Gastrocnemius medialis (tissue), 4 donors: ENCODE data around the gene LCN15. TPM values are rescaled to one million over a fixed set of nuclear protein-coding genes. Genes with fewer than 3 reads are reported as not detected.
"Not testable (repeated sequence)": the region's sequence is repeated elsewhere in the genome, so short reads cannot be mapped to it uniquely, and the experiment has no call there.

Experiments
- ATAC-seq, 2 donors: fragments of 150-250 bp; one replicate each; pipeline ENCODE4 v1.9.1; 2016
- DNase-seq, 2 donors: peaks; one replicate each; pipeline ENCODE4 v3.0.0-alpha.2; 2019
- H3K27ac ChIP-seq, 4 donors: fragments of 200-600 bp; sonication (generic); 1 replicate in 1 of 4; 2 replicates in 3 of 4; pipeline ENCODE4 v1.5.1; 2016 to 2018; ENCODE audit warnings: mild to moderate bottlenecking in 2 of 4, moderate library complexity in 1 of 4
- H3K27me3 ChIP-seq, 3 donors: fragments of 200-600 bp; sonication (generic) in 2 of 3; 1 replicate in 1 of 3; 2 replicates in 2 of 3; pipeline versions ENCODE4 v1.5.1 to v1.6.0; 2016 to 2019; ENCODE audit warnings: mild to moderate bottlenecking in 1 of 3, moderate library complexity in 1 of 3
- H3K36me3 ChIP-seq, 2 donors: fragments of 200-600 bp; sonication (generic) in 1 of 2; one replicate each; pipeline ENCODE4 v1.5.1; 2017 to 2018
- H3K4me1 ChIP-seq, 2 donors: fragments of 200-600 bp; sonication (generic) in 1 of 2; one replicate each; pipeline ENCODE4 v1.5.1; 2016 to 2017; ENCODE audit warnings: mild to moderate bottlenecking in 2 of 2
- H3K4me3 ChIP-seq, 4 donors: fragments of 200-600 bp; sonication (generic) in 3 of 4; 1 replicate in 1 of 4; 2 replicates in 3 of 4; pipeline ENCODE4 v1.5.1; 2016 to 2019; ENCODE audit warnings: mild to moderate bottlenecking in 2 of 4
- H3K9me3 ChIP-seq, 3 donors: fragments of 200-600 bp; sonication (generic) in 2 of 3; 1 replicate in 1 of 3; 2 replicates in 2 of 3; pipeline ENCODE4 v1.5.1; 2016 to 2019
- POLR2A ChIP-seq, 2 donors: fragments of 450-650 bp; IDR thresholded peaks; one replicate each; pipeline ENCODE4 v1.6.1; 2017; ENCODE audit warnings: antibody characterized with exemption in 2 of 2, mild to moderate bottlenecking in 2 of 2, moderate library complexity in 2 of 2
- in situ Hi-C, 4 donors: fragments of 200-750 bp; cut with MboI; loops; one replicate each; pipeline versions ENCODE4 v1.15.0 to v1.8.0; 2017; ENCODE audit warnings: low sequenced_read_pairs in 4 of 4
- intact Hi-C: fragments of 100-400 bp; cut with DNase I; formaldehyde crosslinking; loops from one replicate; pipeline ENCODE4 v1.15.1; 2023; ENCODE audit warnings: low total_unique reads
- total RNA-seq, 4 donors: library from RNA; depleted of rRNA; stranded (reverse); fragments of >200 nt; gene quantifications; one replicate each; pipeline versions ENCODE4 v1.1.0 to v1.2.3, GENCODE V29; 2016
- TF ChIP-seq, protein P1 (sequence below), 5 experiments: fragments of 450-650 bp in 3 of 5; fragments of 200-600 bp in 2 of 5; sonication (generic) in 2 of 5; IDR thresholded peaks in 4 of 5; conservative IDR thresholded peaks in 1 of 5; 1 replicate in 4 of 5; 2 replicates in 1 of 5; pipeline ENCODE4 v1.5.1; 2016 to 2019; ENCODE audit warnings: antibody characterized with exemption in 5 of 5, mild to moderate bottlenecking in 3 of 5, moderate library complexity in 3 of 5

The LCN15 gene
- total RNA-seq, 4 donors from 2014 or later: not detected

GRCh38 chr9:136756134-136756438, 8.2 kb downstream of the LCN15 start:
- H3K27ac ChIP-seq: no peak overlapping the region
- DNase-seq (no peak), ATAC-seq (no peak)
- no peak for TF ChIP-seq POLR2A (IDR thresholded peaks at IDR 0.05)
- TF ChIP-seq, protein P1, sequence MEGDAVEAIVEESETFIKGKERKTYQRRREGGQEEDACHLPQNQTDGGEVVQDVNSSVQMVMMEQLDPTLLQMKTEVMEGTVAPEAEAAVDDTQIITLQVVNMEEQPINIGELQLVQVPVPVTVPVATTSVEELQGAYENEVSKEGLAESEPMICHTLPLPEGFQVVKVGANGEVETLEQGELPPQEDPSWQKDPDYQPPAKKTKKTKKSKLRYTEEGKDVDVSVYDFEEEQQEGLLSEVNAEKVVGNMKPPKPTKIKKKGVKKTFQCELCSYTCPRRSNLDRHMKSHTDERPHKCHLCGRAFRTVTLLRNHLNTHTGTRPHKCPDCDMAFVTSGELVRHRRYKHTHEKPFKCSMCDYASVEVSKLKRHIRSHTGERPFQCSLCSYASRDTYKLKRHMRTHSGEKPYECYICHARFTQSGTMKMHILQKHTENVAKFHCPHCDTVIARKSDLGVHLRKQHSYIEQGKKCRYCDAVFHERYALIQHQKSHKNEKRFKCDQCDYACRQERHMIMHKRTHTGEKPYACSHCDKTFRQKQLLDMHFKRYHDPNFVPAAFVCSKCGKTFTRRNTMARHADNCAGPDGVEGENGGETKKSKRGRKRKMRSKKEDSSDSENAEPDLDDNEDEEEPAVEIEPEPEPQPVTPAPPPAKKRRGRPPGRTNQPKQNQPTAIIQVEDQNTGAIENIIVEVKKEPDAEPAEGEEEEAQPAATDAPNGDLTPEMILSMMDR (IDR thresholded peaks at IDR 0.05 in 4 of 5, conservative IDR thresholded peaks at IDR 0.05 in 1 of 5): no peak
- H3K27me3 ChIP-seq: no peaks in the 10 kb centered on the region
- H3K36me3 ChIP-seq: no peaks in the 10 kb centered on the region
- in situ Hi-C loops: no loop called here
- peaks cover 10 to 14% of the 10 kb centered on the region in 2 donors for H3K4me1 ChIP-seq
- no peaks in the 10 kb centered on the region for H3K9me3 ChIP-seq
- intact Hi-C loops: no loop called here
- H3K4me3 ChIP-seq: no peak overlapping the region

DNA sequence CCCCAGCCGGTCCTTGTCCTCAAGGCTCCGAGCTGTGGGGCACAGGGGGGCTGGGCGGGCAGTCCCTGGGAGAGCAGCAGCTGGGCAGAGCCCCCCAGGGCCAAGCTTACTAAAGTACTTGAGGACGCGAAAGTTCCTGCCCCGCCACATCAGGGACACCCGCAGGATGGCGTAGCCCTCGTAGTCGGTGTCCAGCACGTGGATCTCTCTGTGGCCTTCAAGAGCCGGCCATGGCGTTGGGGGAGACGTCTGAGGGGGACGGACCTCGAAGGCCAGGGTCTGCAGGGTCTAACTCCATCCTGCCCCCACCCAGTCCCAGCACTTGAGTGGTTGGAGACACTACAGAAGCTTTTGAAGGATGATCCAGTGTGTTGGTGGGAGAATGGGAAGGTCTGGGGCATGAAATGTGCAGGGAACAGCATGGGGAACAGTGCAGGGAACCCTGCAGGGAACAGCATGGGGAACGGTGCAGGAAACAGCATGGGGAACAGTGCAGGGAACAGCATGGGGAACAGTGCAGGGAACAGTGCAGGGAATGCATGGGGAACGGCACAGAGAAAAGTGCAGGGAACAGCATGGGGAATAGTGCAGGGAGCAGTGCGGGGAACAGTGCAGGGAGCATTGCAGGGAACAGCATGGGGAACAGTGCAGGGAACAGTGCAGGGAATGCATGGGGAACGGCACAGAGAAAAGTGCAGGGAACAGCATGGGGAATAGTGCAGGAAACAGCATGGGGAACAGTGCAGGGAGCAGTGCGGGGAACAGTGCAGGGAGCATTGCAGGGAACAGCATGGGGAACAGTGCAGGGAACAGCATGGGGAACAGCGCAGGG, 8.8 kb downstream of the LCN15 start:
- peaks cover 11 to 14% of the 10 kb centered on the region in 2 donors for H3K4me1 ChIP-seq
- in situ Hi-C loops, H3K9me3 ChIP-seq, intact Hi-C loops, ATAC-seq, DNase-seq, H3K4me3 ChIP-seq, H3K27me3 ChIP-seq, H3K36me3 ChIP-seq, H3K27ac ChIP-seq: not testable (repeated sequence)

GRCh38 chr9:136754626-136755301, 9.6 kb downstream of the LCN15 start:
- H3K27me3 ChIP-seq: no peaks in the 10 kb centered on the region
- DNase-seq: no peak
- TF ChIP-seq, protein P1 (IDR thresholded peaks at IDR 0.05 in 4 of 5, conservative IDR thresholded peaks at IDR 0.05 in 1 of 5): no peak
- TF ChIP-seq POLR2A (IDR thresholded peaks at IDR 0.05): no peak
- no peak for ATAC-seq
- in situ Hi-C loops: no loop called here
- H3K36me3 ChIP-seq: no peaks in the 10 kb centered on the region
- H3K27ac ChIP-seq: no peak overlapping the region
- intact Hi-C loops: no loop called here
- H3K9me3 ChIP-seq: no peaks in the 10 kb centered on the region
- no peak overlapping the region for H3K4me3 ChIP-seq
- peaks cover 13 to 14% of the 10 kb centered on the region in 2 donors for H3K4me1 ChIP-seq

DNA sequence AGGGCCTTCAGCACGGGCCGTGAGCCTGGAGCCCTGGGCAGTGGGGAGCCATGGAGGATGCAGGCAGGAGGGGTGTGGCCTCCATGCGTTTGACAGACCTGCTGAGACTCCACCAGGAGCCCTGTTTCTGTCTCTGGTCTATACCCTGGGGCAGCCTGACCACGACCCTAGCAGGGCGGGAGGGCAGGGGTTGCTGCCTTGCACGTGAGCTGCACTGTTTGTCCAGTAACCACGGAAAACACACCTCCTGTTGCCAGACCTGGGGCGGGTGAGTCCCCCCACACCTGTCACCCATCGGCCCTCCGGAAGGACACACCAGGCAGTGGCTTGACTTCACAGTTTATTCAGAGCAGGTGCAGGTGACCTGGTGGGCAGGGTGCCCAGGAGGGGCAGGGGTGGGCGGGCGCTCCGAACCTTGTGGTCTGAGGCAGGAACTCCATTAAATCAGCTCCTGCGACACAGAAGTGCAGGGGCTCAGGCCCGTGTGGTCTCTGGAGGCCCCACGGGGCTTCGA, 10.2 kb downstream of the LCN15 start:
- ATAC-seq (no peak), DNase-seq (no peak)
- Histone ChIP-seq H3K4me1 (peaks cover 13 to 14% of the 10 kb centered on the region in 2 donors), H3K27ac (no peak overlapping the region), H3K27me3 (no peaks in the 10 kb centered on the region), H3K36me3 (no peaks in the 10 kb centered on the region), H3K4me3 (no peak overlapping the region), H3K9me3 (no peaks in the 10 kb centered on the region)
- no peak for TF ChIP-seq POLR2A (IDR thresholded peaks at IDR 0.05)
- TF ChIP-seq, protein P1 (IDR thresholded peaks at IDR 0.05 in 4 of 5, conservative IDR thresholded peaks at IDR 0.05 in 1 of 5): no peak
- in situ Hi-C loops (no loop called here), intact Hi-C loops (no loop called here)

GRCh38 chr9:136753371-136754058, 10.8 kb downstream of the LCN15 start:
- no peak for DNase-seq
- H3K36me3 ChIP-seq: no peaks in the 10 kb centered on the region
- TF ChIP-seq, protein P1 (IDR thresholded peaks at IDR 0.05 in 4 of 5, conservative IDR thresholded peaks at IDR 0.05 in 1 of 5): no peak
- no peak for TF ChIP-seq POLR2A (IDR thresholded peaks at IDR 0.05)
- no peaks in the 10 kb centered on the region for H3K27me3 ChIP-seq
- H3K4me3 ChIP-seq: no peak overlapping the region
- in situ Hi-C loops (no loop called here), intact Hi-C loops (no loop called here)
- no peak overlapping the region for H3K27ac ChIP-seq
- ATAC-seq: no peak
- peaks cover 13 to 14% of the 10 kb centered on the region in 2 donors for H3K4me1 ChIP-seq
- no peaks in the 10 kb centered on the region for H3K9me3 ChIP-seq
